HG03442 (cell line): Measurements from ENCODE around the gene PABPC5.

Source experiments
- ATAC-seq: cut with Tn5 transposase; IDR thresholded peaks from one replicate; pipeline ENCODE4 v1.9.1; 2021; ENCODE audit warnings: mild to moderate bottlenecking, moderate library complexity; ENCODE audit not compliant: unreplicated experiment

Gene PABPC5

DNA sequence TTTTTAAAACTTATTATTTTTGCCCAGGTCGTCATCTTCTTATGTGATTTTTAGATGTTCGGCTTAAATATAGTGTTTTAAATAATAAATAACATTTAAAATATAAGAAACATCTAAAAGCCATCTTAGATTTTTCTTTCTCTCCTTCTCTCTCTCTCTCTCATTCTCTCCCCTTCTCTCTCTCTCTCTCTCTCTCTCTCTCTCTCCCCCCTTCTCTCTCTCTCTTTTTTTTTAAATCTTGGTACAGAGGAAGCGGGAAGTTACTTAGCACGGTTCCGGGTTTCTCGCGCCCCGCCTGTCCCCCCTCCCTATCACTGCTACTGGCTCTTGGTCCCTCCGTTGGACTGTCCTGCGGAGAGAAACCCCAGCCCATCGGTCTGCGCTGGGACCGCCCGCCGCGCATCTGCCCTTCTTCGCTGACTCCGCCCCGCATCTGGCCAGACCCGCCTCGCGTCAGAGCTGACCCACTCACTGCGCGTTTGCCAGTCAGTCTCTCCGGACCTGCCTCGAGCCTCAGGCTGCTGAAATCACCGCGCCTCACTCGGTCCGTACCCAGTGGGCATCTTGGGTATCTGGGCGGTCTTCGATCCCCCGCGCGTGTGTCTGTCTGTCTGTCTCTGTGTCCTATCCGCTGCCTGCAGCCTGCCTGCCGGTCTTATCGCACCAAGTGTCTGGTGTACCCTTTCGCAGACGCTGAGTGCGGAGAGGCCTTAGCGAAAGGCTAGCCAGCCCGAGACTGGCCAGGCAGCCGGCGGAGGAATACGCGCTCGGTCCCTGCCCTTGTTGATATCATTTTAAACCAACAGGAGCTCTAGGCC lies at the start of gene PABPC5:
PABPC5 (plus strand) TSS at position 489 of the 818 bp plus-strand sequence. CDS start 739 bp downstream, outside the sequence.
- ATAC-seq = no peak

DNA sequence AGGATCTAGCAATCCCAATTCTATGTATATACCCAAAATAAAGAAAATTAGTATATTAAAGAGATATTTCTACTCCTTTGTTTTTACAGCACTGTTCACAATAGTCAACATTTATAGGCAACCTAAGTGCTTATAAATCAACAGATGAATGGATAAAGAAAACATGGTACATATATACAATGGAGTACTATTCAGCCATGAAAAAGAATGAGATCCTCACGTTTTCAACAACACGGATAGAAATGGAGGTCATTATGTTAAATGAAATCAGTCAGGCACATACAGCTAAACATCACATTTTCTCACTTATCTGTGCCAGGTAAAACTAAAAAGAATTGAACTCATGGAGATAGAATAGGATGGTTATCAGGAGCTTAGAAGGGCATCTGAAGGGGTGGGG lies 45.6 kb upstream of the PABPC5 start:
- ATAC-seq = no peak

DNA sequence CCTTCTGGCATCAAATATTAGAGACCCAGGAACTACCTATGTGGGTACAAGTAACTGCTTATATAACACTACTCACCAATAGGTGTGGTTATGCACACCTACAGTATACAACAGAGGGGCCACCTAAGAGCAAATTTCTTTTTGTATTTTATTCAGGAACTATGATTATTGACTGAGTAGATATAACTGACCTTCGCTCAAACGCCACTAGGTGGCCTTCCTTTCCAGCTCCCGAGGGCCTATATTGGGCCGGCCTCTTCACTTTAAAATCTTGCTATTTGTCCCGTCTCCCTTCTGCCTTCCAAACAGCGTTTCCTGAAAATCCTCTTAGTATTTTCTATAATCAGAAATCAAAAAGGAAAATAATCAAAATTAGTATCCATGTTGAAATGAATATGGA lies 19.9 kb upstream of the PABPC5 start:
- ATAC-seq = no peak

DNA sequence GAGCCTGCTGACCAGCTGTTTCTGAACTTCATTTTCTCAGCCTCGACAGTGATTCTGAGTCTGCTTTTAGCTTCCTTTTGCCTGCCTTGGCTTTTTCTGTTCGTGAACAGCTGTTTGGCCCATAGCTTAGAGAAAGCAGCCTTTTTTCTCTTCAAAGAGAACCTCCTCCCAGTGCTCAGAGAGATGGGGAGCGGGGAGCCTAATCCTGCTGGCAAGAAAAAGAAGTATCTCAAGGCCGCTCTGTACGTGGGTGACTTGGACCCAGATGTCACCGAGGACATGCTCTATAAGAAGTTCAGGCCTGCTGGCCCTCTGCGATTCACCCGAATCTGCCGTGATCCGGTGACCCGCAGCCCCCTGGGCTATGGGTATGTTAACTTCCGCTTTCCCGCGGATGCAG lies 756 bp downstream of the PABPC5 start:
- no peak for ATAC-seq
